GM19193 (cell line): Measurements from ENCODE around the gene DHRS11.

Source experiments
- POLR2A ChIP-seq: IDR thresholded peaks from 4 replicates; pipeline ENCODE4 v1.6.1; 2011; ENCODE audit not compliant: insufficient read depth, insufficient read length; ENCODE audit errors: extremely low read depth

DHRS11 gene, protein sequence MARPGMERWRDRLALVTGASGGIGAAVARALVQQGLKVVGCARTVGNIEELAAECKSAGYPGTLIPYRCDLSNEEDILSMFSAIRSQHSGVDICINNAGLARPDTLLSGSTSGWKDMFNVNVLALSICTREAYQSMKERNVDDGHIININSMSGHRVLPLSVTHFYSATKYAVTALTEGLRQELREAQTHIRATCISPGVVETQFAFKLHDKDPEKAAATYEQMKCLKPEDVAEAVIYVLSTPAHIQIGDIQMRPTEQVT

DNA sequence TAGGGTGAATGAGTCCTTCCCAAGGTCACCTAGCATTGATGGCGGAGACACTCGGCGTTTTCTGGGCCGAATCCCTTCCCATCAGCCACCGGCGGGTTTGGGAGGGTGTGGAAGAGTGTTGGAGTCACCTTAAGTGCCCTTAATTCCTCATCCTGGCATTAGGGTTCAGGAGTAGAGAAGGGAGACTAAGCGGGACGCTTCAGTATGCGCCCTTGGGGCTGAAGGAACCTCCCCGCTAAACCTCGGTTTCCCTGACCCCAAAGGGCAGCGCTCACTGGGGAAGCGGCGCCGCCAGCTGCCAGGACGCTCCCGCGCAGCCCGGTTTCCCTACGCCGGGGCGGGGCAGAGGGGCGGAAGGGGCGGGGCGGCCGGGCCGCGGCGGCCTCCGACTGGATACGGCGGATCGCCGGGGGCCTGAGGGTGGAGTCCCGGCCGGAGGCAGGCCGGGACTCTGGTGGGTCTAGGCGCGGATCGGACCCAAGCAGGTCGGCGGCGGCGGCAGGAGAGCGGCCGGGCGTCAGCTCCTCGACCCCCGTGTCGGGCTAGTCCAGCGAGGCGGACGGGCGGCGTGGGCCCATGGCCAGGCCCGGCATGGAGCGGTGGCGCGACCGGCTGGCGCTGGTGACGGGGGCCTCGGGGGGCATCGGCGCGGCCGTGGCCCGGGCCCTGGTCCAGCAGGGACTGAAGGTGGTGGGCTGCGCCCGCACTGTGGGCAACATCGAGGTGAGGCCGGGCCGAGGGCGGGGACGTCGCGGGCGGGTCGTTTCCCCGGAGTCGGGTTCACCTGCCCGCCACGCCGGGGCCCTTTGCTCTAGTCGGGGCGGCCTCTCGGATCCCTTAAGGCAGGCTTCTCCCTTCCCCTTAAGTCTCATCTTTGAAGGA is at the start of gene DHRS11:
DHRS11 (plus strand) TSS at position 446 of the 882 bp plus-strand sequence; CDS start at position 577, 131 bp downstream.
- peak; percentile 60 for TF ChIP-seq POLR2A

DNA sequence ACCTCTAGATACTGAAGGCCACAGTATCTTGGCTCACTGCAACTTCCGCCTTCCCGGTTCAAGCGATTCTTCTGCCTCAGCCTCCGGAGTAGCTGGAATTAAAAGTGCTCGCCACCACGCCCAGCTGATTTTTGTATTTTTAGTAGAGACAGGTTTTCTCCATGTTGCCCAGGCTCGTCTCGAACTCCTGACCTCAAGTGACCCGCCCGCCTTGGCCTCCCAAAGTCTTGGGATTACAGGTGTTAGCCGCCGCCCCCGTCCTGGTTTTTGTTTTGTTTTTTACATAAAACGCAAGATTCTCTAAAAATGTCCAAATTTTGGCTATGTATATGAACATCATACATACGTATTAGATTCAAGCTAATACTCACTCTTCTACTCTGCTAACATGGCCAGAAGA is 48.9 kb upstream of the DHRS11 start:
- no peak for TF ChIP-seq POLR2A

DNA sequence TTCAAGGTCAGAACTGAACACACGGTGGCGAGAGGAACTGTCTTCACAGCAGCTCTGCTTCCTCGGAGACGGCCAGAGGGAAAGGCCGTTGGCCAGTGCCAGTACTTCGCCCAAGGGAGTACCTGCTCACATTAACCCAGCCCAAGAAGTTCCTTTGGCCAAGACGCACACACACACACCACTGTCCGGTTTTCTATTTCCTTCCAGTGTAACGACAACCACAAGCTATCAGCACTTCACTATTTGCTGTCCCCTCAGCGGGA is 47.7 kb upstream of the DHRS11 start:
- no peak for TF ChIP-seq POLR2A

DNA sequence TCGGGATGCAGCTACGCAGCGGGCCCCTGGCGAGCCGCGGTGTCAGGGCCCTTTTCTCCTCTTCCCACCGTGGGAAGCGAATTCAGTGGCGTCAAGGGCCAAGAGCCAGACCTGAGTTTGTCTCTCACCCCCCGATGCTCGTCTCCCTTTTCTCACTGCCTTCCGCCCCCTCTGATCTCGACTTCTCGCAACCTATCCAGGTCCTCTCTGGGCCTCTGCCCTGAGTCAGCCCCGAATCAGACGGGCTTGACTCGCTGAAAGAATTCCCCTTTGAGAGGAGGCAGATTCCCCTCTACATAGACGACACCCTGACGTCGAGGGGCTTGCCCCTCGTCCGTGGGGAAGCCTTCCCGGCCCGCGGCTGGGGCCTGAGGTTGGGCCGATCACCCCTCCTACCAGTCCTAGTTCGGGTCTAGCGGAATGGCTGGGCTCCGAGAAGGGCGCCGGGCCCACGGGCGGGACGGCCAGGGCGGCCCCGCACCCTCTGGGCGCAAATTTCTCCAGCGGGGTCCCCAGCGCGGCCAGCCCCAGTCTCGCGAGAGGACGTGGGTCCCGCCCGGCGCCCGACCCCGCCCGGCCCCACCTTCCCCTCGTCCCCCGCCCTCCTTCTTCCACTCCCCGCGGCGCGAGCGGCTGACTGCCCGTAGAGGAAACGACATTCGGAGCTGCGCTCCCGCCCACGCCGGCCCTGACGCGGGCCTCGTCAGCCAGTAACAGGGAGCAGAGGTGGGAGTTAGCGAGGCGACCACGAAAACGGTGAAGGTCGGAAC is 47.2 kb upstream of the DHRS11 start, which contains the start of gene GGNBP2:
GGNBP2 (plus strand) TSS at position 613 of the 770 bp plus-strand sequence. CDS start 806 bp downstream, outside the sequence.
- peak; percentile 88 for TF ChIP-seq POLR2A

DNA sequence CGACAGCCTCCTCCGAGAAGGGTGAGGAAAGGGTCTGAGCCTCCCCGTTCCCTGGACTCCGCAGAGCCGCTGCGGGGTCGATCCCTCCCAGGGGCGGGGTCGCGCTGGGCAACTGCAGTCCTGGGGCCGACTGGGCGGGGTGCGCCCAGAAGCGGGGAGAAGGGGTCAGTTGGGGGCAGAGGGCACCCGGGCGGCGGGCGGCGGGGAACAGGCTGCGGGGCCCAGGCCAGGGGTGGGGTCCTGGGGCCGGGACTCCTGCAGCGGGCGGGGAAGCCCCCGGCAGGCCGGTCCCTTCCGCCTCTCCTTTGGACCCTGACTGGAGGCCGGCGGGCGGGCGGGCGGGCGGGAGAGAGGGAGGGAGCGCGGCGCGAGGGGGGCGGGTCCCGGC is 46.6 kb upstream of the DHRS11 start:
- TF ChIP-seq POLR2A: no peak

DNA sequence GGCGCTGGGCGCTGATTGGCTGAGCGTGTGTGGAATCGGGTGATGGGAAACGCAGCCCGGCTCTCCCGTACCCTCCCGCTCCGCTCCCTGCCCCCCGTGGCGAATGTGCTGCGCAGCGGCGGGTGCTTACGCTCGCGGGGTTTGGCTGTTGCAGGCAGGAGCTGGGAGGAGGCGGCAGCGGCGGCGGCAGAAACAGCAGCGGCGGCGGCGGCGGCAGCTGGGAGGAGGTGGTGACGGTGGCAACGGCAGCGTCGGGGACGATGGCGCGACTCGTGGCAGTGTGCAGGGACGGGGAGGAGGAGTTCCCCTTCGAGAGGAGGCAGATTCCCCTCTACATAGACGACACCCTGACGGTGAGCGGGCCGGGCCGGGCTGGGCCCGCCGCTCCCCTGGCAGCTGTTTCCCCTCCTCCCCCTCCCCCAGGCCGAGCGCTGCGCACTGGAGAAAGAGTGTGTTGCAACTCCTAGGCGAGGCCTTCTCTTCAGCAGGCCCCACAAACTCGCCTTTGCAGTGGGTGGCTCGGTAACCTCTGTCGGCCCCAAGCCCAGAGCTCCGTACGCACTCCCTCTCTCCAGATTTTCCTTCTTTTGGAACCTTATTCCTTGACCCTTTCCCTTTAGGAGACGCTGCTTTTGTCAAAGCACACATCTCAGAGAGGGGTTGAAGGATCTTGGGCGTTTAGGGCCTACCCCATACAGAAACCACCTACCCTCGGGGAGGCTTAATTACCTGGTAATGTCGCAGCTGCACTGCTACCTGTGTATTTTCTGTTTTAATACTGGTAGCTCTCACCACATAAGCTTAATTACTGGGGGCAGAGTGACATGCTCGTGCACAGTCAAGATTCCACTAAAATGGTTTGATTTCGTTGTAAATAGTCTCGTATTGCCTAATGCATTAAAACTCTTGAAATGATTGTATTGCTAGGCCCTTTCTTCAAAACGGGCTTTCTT is 45.9 kb upstream of the DHRS11 start:
- TF ChIP-seq POLR2A: peak; percentile 42

DNA sequence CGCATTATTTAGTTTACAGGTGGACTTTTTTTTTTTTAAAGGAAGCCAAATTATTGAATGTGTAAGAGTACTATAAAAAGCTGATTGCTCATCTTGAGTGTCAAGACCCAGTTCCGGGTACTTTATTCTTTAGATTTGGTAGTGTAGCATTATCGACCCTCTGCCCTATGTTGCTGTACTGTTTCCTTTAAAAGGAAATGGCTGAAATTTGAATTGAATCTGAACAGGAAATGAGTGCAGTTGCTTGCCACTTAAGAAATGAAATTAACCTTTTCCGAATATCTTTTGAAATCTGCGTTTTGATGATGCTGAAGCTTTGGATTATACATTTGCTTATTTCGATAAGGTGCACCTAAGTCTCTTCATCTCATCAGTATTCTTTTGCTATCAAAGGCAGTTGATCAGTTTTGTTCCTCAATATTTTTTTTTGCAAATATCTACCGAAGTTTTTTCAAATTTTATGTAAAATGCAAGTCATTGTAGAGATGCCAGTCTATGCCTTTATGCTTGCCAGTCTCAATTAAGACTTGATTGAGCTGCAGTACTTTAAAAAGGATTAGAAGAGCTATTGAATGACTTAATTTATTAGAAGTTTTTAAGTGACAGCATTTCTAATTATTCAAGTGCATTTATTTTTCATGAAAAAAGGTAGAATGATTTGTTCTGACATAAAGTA is 45.1 kb upstream of the DHRS11 start:
- no peak for TF ChIP-seq POLR2A

DNA sequence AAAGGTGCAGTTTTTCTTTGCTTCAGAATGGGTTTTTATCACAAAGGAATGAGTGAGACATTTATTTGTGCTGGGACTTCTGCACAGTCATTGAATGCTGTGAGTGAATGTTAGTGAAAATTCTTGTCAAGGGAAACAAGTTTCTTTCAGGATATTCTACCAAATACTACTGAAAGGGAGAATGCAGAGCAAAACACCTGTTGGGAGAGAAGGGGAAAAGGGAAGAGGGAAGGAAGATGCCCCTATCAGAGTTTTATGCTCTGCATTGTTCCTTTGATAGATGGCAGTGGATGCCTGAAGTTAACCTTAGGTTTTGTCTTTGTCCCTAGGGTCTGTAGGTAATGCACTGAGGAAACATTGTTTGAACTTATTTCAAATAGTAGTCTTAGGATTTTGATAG is 43.9 kb upstream of the DHRS11 start:
- no peak for TF ChIP-seq POLR2A

DNA sequence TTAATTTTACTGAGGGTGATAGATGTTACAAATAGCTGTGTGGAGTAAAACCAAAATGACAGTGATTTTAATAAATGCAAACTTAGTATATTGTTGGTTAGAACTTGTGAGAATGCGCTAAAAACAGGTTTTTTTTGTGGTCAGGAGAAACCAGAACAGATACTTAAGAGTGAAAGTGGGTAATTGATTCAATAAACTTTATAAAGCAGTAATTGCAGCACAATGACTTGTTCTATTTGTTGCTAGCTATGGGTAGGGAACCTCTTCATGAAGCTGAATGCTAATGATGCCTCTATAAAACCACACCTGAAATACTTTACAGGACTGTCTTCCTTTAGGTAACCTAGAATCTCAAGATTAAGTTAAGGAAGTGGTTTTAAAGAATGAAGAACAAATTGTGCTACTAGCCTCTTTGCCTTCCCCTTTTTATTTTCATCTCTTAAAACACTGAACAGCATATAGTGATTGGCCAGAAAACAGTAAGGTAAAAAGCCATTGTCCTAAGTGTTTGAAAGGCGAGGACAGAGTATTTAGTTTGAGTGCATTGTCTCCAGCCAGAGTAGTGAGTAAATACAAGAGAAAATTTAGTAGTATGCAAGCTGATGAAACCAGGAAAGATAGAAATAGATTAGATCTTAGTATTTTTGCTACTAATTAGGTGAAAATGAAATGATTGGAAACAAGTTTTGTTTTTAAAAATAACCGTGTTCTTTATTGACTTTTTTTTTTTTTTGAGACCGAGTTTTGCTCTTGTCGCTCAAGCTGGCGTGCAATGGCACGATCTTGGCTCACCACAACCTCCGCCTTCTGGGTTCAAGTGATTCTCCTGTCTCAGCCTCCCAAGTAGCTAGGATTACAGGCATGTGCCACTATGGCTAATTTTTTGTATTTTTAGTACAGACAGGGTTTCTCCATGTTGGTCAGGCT is 40.9 kb upstream of the DHRS11 start:
- no peak for TF ChIP-seq POLR2A

DNA sequence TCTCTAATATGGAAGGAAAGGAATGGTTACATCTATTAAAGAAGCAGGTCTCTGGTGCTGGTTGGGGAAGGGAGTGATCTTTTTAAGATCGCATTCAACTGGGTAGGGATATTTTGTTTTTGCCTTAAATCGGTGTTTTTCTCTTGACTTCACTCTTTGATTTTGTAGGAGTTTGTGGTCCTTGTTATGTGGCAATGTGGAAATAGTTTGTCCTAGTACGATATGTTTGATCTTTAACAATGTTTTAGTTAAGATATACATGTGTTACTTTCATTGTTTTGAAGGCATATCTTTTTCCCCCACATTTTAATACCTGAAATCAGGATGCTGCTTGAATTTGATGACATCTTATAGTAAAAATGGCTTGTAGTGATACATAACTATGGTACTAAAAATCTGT is 38.2 kb upstream of the DHRS11 start:
- no peak for TF ChIP-seq POLR2A

DNA sequence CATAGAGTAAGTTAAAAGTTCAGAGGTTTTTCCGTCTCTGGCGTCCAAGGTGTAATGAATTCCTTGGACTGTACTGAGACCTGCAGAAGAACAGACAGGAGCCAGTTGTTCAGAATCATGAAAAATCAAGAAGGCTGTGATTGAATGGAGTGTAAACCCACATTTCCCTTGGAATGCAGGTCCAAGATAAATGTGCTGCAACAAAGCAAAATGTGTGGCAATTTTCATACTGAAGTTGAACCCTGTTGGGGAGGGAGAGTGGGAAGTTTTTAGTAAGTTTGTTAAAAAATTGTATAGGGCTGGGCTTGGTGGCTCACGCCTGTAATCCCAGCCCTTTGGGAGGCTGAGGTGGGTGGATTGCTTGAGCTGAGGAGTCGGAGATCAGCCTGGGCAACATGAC is 25.6 kb upstream of the DHRS11 start:
- no peak for TF ChIP-seq POLR2A

DNA sequence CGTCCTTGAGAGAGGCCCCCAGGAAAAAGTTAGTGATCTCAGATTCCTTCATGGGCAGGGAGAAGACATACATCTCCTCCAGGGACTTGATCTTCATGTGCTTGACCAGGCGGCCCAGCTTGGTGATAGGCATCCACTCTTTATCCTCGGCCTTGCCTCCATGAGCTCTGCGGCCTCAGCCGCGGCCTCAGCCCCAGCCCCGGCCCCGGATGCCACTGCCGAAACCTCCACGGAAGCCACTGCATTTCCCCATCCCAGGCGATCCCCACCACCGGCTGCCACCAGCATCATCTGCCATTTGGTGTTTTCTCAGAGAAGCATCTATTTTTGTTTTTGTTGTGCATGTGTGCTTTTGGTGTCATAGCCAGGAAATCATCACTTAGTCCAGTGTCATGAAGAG is 16.7 kb upstream of the DHRS11 start:
- no peak for TF ChIP-seq POLR2A

DNA sequence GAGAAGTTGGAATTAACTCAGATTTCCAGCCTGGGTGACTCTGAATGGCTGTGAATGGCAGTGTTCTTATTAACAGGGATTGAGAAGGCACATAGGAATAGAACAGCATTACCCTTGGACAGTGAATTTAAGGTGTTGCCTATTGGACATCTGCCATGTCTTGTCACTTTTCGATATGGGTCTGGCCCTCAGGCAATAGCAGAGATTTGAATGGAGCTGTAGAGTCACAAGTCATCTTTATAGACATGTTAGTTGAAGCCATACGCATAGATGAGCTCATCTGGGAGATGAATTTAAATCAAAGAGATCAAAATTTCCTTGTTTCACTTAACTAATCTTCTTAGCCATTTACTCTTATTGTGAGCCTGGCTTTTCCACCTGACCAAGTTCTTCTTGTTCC is 14.9 kb upstream of the DHRS11 start:
- TF ChIP-seq POLR2A: no peak

DNA sequence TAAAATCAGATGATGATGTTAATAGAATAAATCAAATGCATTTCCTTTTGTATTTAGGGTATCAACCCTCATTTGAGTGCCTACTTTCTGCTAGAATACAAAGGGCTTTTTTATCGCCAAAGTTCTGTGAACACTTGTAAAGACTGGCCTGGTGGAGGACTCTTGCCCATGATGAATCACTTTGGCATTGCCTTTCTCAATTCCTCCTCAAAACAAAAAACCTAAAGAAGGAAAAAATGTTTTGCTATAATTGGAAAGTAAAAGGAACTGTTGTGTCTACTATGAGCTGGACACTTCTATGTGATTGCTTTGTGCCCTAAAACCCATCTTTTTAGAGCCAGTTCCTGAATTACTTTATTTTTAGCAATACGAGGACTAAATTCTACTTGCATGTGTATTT is 13.0 kb upstream of the DHRS11 start:
- TF ChIP-seq POLR2A: no peak

DNA sequence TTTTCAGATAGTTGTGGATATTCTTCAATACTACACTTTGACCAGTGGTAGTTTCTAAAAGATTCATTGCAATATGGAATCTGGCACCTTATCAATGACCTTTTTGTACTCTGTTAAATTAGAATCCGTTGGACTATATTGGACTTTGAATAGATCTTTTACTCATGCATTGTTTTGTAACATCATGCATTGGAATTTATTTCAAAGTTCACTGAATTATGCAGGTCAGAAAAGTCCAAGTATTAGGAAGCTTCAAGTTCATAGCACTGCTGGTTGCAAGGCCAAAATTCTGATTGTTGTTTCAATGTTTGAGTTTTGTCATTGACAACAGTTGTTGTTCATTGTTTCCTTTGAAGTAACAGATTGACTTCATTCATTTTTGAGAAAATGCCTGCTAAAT is 7.9 kb upstream of the DHRS11 start:
- no peak for TF ChIP-seq POLR2A
